ENCODE results near the gene DDIT3. TPM values are rescaled to one million over a fixed set of nuclear protein-coding genes. Genes with fewer than 3 reads are reported as not detected.
A peak's percentile ranks its signal among the peaks of the same experiment; 100 is the strongest.

The DDIT3 gene
- total and polyA plus RNA-seq, 2 donors (not counting 1 experiment from before 2014, with no cell fraction given): 35.6 to 159 TPM

DNA sequence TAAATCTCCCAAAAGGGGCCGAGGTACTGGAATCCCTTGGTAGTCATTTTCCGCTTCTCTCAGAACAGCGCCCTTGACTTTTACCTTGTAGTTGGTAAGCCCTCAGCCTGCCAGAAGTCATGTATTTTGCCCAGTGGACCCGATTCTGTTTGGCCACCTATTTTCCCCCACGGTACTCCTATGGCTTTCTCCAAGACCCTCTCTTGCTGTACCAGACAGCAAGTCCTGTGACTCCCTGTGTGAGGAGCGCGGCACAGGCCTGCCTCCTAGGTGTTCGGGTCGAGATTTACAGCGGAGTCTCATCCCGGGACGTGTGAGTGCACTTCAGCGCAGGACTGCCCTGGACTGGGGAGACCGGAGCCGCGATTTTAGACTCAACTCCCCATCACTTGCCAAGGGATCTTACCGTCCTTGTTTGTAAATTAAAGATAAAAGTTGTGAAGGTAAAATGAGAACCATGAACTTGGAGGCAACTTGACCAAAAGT lies 1.3 kb upstream of the DDIT3 start:
- Histone ChIP-seq H3K4me3 (ENCODE audit: control extremely low read depth in 1 of 5, extremely low read depth in 1 of 5, insufficient read depth in 1 of 5, low read depth in 2 of 5, low read length in 4 of 5) (peak overlapping the region; percentile 58 to 97 (median 77)), H3K9ac (ENCODE audit: low read length) (peak overlapping the region; percentile 87), H3K9me3 (ENCODE audit: control extremely low read depth in 1 of 3, control insufficient read depth in 2 of 3, insufficient read depth in 1 of 3, low read length in 2 of 3) (no peaks in the 10 kb centered on the region), H2AFZ (ENCODE audit: insufficient read depth, low read depth, low read length, poor library complexity, severe bottlenecking) (peak overlapping the region; percentile 10), H3K4me2 (replicated peaks; ENCODE audit: low read depth, low read length, poor library complexity, severe bottlenecking) (peak overlapping the region; percentile 98), H3K27me3 (replicated peaks in 1 of 4; ENCODE audit: control extremely low read depth in 1 of 4, control insufficient read depth in 3 of 4, insufficient read depth in 4 of 4, low read length in 3 of 4) (no peaks in the 10 kb centered on the region), H3K27ac (ENCODE audit: low read length in 2 of 2) (peak overlapping the region; percentile 98 to 100), H3K36me3 (replicated peaks in 1 of 2; ENCODE audit: control extremely low read depth in 1 of 2, control insufficient read depth in 1 of 2, extremely low read depth in 1 of 2, insufficient read depth in 2 of 2, low read length in 1 of 2) (peaks cover 4 to 26% of the 10 kb centered on the region in 2 experiments), H3K4me1 (ENCODE audit: control insufficient read depth in 2 of 2, insufficient read depth in 2 of 2, low read length in 2 of 2) (peaks cover 42 to 53% of the 10 kb centered on the region in 2 donors), H4K20me1 (ENCODE audit: control insufficient read depth, insufficient read depth, low read length, poor library complexity, severe bottlenecking) (peaks cover 31% of the 10 kb centered on the region), H3K79me2 (ENCODE audit: control insufficient read depth, insufficient read depth, low read length) (peaks cover 34% of the 10 kb centered on the region)
- ChIA-PET POLR2A (interaction anchor here (2.1 kb wide), 1 partner anchor 44 kb away, joined by 11 read pairs; no protein-coding TSS in a partner anchor), CTCF (no interaction called here)
- TF ChIP-seq, protein P1, sequence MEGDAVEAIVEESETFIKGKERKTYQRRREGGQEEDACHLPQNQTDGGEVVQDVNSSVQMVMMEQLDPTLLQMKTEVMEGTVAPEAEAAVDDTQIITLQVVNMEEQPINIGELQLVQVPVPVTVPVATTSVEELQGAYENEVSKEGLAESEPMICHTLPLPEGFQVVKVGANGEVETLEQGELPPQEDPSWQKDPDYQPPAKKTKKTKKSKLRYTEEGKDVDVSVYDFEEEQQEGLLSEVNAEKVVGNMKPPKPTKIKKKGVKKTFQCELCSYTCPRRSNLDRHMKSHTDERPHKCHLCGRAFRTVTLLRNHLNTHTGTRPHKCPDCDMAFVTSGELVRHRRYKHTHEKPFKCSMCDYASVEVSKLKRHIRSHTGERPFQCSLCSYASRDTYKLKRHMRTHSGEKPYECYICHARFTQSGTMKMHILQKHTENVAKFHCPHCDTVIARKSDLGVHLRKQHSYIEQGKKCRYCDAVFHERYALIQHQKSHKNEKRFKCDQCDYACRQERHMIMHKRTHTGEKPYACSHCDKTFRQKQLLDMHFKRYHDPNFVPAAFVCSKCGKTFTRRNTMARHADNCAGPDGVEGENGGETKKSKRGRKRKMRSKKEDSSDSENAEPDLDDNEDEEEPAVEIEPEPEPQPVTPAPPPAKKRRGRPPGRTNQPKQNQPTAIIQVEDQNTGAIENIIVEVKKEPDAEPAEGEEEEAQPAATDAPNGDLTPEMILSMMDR (IDR thresholded peaks at IDR 0.05): no peak
- no peak for TF ChIP-seq EZH2 (IDR thresholded peaks at IDR 0.05; ENCODE audit: borderline replicate concordance, insufficient read depth, low read depth, low read length, poor library complexity, severe bottlenecking)
- ATAC-seq (ENCODE audit: low read depth): no peak
- Mint-ChIP-seq H3K9me3 (ENCODE audit: insufficient read depth) (no peaks in the 10 kb centered on the region), H3K27me3 (no peaks in the 10 kb centered on the region), H3K27ac (peak overlapping the region; percentile 100), H3K4me1 (peaks cover 60% of the 10 kb centered on the region), H3K4me3 (peak overlapping the region; percentile 98)
- no peak for DNase-seq
- WGBS (ENCODE audit: insufficient coverage): 81% methylated on average over 8 of the region's 17 CpGs
- intact Hi-C loops (cut with micrococcal nuclease): loop anchor here (1.0 to 10.0 kb wide), 13 partner anchors 26 to 1403 kb away; partner anchors contain the start of genes ARHGAP9, BAZ2A, CDK4 and CNPY2

DNA sequence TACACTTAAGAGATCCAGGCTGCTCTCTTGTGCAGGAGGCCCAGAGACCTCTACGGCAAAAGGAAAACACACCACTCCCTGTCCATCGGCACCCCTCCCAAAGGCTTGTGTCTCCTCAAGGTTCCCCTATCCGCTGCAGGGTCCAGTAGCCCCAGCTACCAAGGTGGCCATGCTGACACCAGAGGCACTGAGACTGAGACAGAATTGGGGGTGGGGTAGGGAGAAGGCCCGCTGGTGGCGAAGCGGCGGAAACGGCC lies 590 bp downstream of the DDIT3 start:
- Histone ChIP-seq H3K9me3 (ENCODE audit: control extremely low read depth in 1 of 3, control insufficient read depth in 2 of 3, insufficient read depth in 1 of 3, low read length in 2 of 3) (no peaks in the 10 kb centered on the region), H3K27ac (ENCODE audit: low read length in 2 of 2) (peak overlapping the region; percentile 97 to 98), H3K4me1 (ENCODE audit: control insufficient read depth in 2 of 2, insufficient read depth in 2 of 2, low read length in 2 of 2) (peaks cover 42 to 53% of the 10 kb centered on the region in 2 donors), H3K9ac (ENCODE audit: low read length) (peak overlapping the region; percentile 100), H3K27me3 (replicated peaks in 1 of 4; ENCODE audit: control extremely low read depth in 1 of 4, control insufficient read depth in 3 of 4, insufficient read depth in 4 of 4, low read length in 3 of 4) (no peaks in the 10 kb centered on the region), H3K79me2 (ENCODE audit: control insufficient read depth, insufficient read depth, low read length) (peaks cover 34% of the 10 kb centered on the region), H3K4me3 (ENCODE audit: control extremely low read depth in 1 of 5, extremely low read depth in 1 of 5, insufficient read depth in 1 of 5, low read depth in 2 of 5, low read length in 4 of 5) (peak overlapping the region; percentile 97 to 100 (median 98)), H3K4me2 (replicated peaks; ENCODE audit: low read depth, low read length, poor library complexity, severe bottlenecking) (peak overlapping the region; percentile 96), H3K36me3 (replicated peaks in 1 of 2; ENCODE audit: control extremely low read depth in 1 of 2, control insufficient read depth in 1 of 2, extremely low read depth in 1 of 2, insufficient read depth in 2 of 2, low read length in 1 of 2) (peaks cover 18 to 35% of the 10 kb centered on the region in 2 experiments), H4K20me1 (ENCODE audit: control insufficient read depth, insufficient read depth, low read length, poor library complexity, severe bottlenecking) (peaks cover 23% of the 10 kb centered on the region), H2AFZ (ENCODE audit: insufficient read depth, low read depth, low read length, poor library complexity, severe bottlenecking) (no peak overlapping the region)
- DNase-seq (no peak), ATAC-seq (ENCODE audit: low read depth) (no peak)
- 0% methylated on average over 7 of the region's 8 CpGs for WGBS (ENCODE audit: insufficient coverage)
- no peak for TF ChIP-seq EZH2 (IDR thresholded peaks at IDR 0.05; ENCODE audit: borderline replicate concordance, insufficient read depth, low read depth, low read length, poor library complexity, severe bottlenecking)
- TF ChIP-seq, protein P1 (IDR thresholded peaks at IDR 0.05): no peak
- Mint-ChIP-seq H3K27me3 (no peaks in the 10 kb centered on the region), H3K4me3 (peak overlapping the region; percentile 99), H3K9me3 (ENCODE audit: insufficient read depth) (no peaks in the 10 kb centered on the region), H3K4me1 (peaks cover 56% of the 10 kb centered on the region), H3K27ac (peak overlapping the region; percentile 100)
- ChIA-PET CTCF (interaction anchor here (1.8 kb wide), 1 partner anchor 61 kb away, joined by 7 read pairs; the partner anchor contains the start of gene GLI1), POLR2A (interaction anchor here (1.1 to 2.1 kb wide), 5 partner anchors 27 to 59 kb away, joined by 3 to 11 read pairs (median 10); partner anchors contain the start of genes ARHGAP9 and DCTN2)
- intact Hi-C loops (cut with micrococcal nuclease): loop anchor here (1.0 to 10.0 kb wide), 10 partner anchors 32 to 1202 kb away; partner anchors contain the start of genes BAZ2A, CDK4, CNPY2 and CTDSP2

Data from B cell (primary cell).